ENCODE results near the gene GNAO1.
A peak's percentile ranks its signal among the peaks of the same experiment; 100 is the strongest.

Gene GNAO1

GRCh38 chr16:56294579-56294978 is 103.3 kb downstream of the GNAO1 start:
- no peak for DNase-seq

GRCh38 chr16:56295059-56295665 is 103.9 kb downstream of the GNAO1 start:
- DNase-seq = no peak

GRCh38 chr16:56295739-56296527 is 104.6 kb downstream of the GNAO1 start:
- DNase-seq = no peak

GRCh38 chr16:56297684-56298083 is 106.4 kb downstream of the GNAO1 start:
- DNase-seq = no peak

DNA sequence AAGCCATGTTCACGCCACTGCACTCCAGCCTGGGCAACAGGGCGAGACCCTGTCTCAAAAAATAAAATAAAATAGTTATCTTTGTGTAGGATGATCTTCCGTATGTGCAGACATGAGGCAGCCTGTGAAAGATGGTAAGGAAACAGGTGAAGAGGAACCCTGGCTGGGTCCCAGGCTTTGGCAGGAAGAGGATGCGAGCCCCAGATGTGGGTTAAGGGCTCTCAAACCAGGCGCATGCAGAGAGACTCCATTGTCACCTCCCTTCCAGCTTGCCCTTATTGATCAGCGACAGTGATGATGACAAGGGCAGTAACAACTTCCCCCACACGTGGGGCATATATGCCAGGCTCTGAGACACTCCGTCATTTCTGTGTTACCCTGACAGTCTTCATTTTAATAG is 106.8 kb downstream of the GNAO1 start:
- DNase-seq = peak; percentile 44

GRCh38 chr16:56298948-56299596 is 107.8 kb downstream of the GNAO1 start:
- DNase-seq = peak; percentile 29

DNA sequence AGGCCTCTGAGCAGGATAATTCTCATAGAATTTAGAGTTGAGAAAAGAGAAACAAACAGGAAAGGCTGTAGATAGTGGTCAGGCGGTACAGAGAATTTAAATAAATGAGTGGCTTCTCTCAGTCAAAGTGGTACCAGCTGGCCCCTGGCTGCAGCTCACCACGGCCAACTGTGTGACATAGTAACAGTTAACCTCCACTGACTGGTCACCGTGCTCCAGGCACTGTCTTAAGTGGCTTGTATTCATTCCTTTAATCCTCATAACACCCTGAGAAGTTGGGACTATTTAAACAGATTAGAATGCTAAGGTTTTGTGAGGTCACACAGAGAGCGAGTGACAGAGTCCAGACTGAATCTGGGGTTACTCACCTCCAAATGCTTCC is 108.9 kb downstream of the GNAO1 start:
- no peak for DNase-seq

DNA sequence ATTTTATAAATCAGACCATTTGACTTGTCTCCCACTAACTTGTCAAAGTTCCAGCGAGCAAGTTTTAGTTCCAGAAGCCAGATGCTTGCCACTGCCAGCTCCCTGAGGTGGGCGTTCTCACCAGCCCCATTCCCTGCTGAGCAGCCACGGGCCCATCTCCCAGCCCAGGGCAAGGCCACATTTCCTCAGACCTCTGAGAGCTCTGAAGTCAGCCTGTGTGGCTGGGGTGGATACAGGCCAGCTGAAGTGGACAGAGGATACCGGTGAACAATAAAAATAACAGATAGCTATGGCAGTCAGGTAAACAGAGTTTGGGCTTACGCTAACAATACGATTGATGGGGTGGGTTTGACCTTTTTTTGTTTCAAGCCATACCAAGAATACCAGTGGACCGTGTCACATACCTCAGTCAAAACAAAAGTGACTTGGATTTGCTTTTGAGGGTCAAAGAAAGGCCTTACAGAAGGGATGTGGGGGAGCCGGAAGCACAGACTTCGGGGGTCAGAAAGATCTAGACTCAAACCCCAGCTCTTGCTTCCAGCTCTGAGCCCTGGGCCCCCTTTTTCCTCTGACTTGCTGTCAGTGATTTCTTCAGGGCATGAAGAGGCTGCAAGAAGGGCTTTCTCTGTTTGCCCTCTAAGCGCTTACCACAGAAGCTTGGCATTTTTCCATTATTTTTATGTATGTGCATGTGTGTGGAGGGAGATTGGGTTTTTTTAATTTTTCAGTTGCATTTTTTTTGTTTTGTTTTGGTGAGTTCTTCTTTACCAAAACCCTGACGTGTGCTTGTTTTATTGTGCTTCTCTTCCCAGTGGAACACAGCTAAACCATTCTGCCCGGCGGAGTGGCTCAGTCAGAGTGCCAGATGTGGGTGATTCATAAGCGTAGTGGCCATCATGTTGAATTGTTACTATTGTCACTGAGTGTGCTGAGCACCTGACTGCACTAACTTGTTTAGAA is 109.9 kb downstream of the GNAO1 start:
- DNase-seq = no peak

- no peak for DNase-seq
Measured at GRCh38 chr16:56302506-56302905, 111.2 kb downstream of the GNAO1 start.

GRCh38 chr16:56303066-56303715 is 111.9 kb downstream of the GNAO1 start:
- no peak for DNase-seq

DNA sequence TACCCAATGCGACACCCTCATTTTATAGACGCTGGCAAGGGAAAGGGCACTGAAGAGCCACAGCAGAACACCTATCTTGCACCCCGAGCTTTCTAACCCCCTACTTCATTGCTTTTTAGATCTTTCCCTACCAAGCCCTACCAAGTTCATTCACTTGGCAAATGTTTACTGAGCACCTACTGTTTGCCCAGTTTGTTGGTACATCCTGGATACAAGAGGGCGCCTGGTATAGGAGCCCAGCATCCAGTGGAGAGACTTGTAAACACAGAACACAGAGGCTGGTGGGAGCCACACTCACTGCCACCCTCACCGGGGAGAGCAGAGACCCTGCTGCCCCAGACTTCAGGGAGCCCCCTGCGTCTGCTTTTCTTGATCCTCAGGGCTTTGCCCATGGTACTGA is 112.6 kb downstream of the GNAO1 start:
- DNase-seq = no peak

GRCh38 chr16:56305956-56306565 is 114.8 kb downstream of the GNAO1 start:
- DNase-seq = no peak

DNA sequence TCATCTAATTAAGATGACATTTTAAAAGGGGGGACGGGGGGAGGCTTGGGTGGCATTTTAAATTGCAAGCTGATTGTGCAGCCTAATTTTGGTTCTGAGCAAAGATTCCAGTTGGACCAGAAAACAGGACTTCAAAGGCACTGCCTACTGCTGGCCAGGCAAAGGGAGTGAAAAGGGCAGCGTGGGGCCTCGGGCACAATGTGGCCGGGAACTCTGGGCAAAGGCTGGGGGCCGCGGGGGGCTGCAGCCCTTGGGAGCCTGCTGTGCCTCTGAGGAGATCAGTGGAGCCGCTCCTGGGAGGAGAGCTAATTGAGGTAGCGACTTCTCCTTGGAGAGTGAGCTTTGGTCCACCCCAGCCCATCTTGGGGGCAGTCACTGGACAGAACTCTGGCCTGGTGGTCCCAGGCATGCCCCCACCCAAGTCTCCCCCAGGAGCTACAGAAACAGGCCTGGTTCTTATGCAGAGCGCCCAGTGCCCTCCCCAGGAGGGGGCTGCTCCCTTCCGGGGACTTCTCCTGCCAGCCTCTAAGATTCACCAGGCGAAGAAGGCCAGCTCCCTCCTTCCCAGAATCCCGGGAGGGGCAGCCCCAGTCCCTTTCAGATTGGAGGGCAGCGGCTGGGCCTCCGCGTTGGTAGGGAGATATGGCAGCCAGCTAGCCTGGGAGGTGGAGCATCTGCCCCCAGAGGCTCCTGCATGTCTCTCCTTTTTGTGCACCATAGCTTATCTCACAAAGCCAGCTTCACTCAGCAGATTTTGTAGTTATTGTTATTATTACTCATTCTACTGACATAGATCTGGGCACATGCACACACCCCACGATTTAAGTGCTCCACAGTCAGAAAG is 115.6 kb downstream of the GNAO1 start:
- DNase-seq = no peak

- no peak for DNase-seq
Measured at GRCh38 chr16:56307534-56307873, 116.2 kb downstream of the GNAO1 start.

GRCh38 chr16:56309008-56309407 is 117.7 kb downstream of the GNAO1 start:
- no peak for DNase-seq

- DNase-seq = no peak
Measured at GRCh38 chr16:56310690-56311089, 119.4 kb downstream of the GNAO1 start.

- DNase-seq = peak; percentile 91
Measured at GRCh38 chr16:56311208-56312027, 120.1 kb downstream of the GNAO1 start.

DNA sequence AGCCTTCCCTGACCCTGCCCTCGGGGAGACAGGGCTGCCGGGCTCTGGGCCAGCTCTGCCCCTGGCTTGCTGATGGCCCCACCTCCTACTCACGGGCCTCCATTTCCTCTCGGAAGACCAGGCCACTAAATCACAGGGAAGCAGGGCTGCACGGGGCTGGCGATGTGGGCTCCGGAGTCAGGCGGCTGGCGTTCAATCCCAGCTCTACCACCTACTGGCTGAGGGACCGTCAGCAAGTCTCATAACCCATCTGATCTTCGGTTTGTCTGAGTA is 120.7 kb downstream of the GNAO1 start:
- DNase-seq = no peak

DNA sequence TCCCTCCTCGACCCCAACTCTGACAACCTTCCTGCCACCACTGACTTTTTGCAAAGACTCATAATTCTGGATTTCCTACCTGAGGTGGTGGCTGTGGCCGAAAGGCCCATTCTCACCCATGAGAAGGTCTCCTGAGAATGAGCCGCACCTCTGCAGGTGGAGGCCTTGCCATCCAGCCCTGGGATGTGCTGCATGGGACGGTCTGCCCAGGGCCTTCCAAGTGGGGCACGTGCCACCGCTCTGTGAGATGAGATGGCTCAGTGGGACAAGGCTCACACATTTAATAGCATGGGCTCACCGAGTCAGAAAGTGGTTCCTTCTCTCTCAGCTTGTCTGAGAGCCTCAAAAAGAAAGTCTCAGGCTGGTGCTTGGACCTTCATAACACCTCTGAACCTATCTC is 121.3 kb downstream of the GNAO1 start:
- DNase-seq = no peak

DNA sequence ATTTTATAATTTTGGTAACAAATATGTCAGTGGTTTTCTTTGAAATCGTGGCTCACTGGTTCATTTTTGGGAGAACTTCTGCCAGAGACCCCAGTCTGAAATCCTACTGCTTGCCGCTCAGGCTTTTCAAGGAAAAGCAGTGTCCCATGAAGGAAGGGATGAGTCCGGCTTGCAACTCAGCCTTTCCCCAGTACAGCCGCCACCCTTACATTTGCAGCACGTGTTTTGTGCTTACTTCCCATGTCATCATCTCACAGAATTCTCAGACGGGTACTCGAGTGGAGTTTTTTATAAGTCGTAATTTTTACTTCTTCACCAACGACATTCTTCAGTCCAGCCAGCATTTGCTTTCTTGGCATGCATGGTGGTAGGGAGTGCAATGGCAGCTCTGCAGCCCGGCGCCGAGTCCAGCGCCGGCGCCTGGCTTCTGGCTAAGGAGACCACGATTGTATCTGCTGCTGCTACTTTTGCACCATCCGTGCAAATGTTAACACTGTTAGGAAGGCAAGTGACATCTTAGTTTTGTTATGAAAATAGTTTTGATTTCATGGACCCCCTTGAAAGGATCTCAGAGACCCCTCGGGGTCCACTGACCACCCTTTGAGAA is 123.1 kb downstream of the GNAO1 start:
- DNase-seq = no peak

All from NCI-H1092 (cell line).